OCI-LY3 (cell line): ENCODE results near the gene TTC17.
"Not testable (repeated sequence)": the region's sequence is repeated elsewhere in the genome, so short reads cannot be mapped to it uniquely, and the experiment has no call there.

Source experiments
- H2AFZ ChIP-seq: fragments of 200-600, 300-600 bp; shearing (Covaris generic); 2 replicates; pipeline ENCODE4 v1.6.0; 2014; ENCODE audit warnings: antibody characterized with exemption, low read depth, low read length
- H3K27ac ChIP-seq: fragments of 200-600, 300-600 bp; sonication (generic); 2 replicates; pipeline ENCODE4 v1.5.1; 2014; ENCODE audit warnings: mild to moderate bottlenecking, low read length, moderate library complexity, mixed read lengths
- H3K27me3 ChIP-seq: fragments of 200-600, 300-600 bp; sonication (generic); 2 replicates; pipeline ENCODE4 v1.6.1; 2014; ENCODE audit warnings: low read depth, low read length, mixed read lengths
- H3K36me3 ChIP-seq: fragments of 200-600, 300-600 bp; sonication (generic); replicated peaks from 2 replicates; pipeline ENCODE3; 2014; ENCODE audit warnings: low read depth, low read length, mixed read lengths
- H3K4me1 ChIP-seq: fragments of 300-600, 200-600 bp; sonication (generic); 2 replicates; pipeline ENCODE4 v1.6.1; 2014; ENCODE audit warnings: low read length, mixed read lengths
- H3K4me2 ChIP-seq: fragments of 200-600, 300-600 bp; sonication (generic); 2 replicates; pipeline ENCODE4 v1.6.1; 2014; ENCODE audit warnings: low read length, mixed read lengths
- H3K4me3 ChIP-seq: fragments of 300-600, 200-600 bp; sonication (generic); 2 replicates; pipeline ENCODE4 v1.5.1; 2014; ENCODE audit warnings: antibody characterized with exemption, mild to moderate bottlenecking, low read length, moderate library complexity
- H3K79me2 ChIP-seq: fragments of 300-600, 200-600 bp; shearing (Covaris generic); 2 replicates; pipeline ENCODE4 v1.6.1; 2014; ENCODE audit warnings: mild to moderate bottlenecking, low read length, mixed read lengths
- H3K9ac ChIP-seq: fragments of 300-600, 200-600 bp; shearing (Covaris generic); 2 replicates; pipeline ENCODE4 v1.6.0; 2014; ENCODE audit warnings: mild to moderate bottlenecking, low read length, moderate library complexity
- H3K9me3 ChIP-seq: fragments of 200-600, 300-600 bp; shearing (Covaris generic); 2 replicates; pipeline ENCODE4 v1.6.1; 2014; ENCODE audit warnings: low read length, mixed read lengths; ENCODE audit not compliant: insufficient read depth
- H4K20me1 ChIP-seq: fragments of 200-600, 300-600 bp; sonication (generic); 2 replicates; pipeline ENCODE4 v1.6.1; 2016; ENCODE audit warnings: low read length, mixed read lengths; ENCODE audit not compliant: insufficient read depth
- CTCF ChIP-seq: fragments of 200-600, 300-600 bp; sonication (generic); IDR thresholded peaks from 2 replicates; pipeline ENCODE4 v1.5.1; 2014; ENCODE audit warnings: antibody characterized with exemption, low read length, low read depth
- EZH2phosphoT487 ChIP-seq: fragments of 200-600 bp; shearing (Covaris generic); IDR thresholded peaks from 2 replicates; pipeline ENCODE4 v1.6.1; 2018; ENCODE audit warnings: antibody characterized with exemption, mixed run types, low read depth

TTC17 gene

GRCh38 chr11:43458486-43458885 lies 99.8 kb downstream of the TTC17 start:
- H3K4me3 ChIP-seq, result no peak overlapping the region
- H2AFZ ChIP-seq, result no peak overlapping the region
- no peak overlapping the region for H3K4me2 ChIP-seq
- H3K9me3 ChIP-seq, result peaks cover 4% of the 10 kb centered on the region; the same call in 1 of the 2 replicates
- H3K79me2 ChIP-seq, result no peaks in the 10 kb centered on the region
- H3K27me3 ChIP-seq, result no peaks in the 10 kb centered on the region
- no peak overlapping the region for H3K27ac ChIP-seq
- TF ChIP-seq EZH2phosphoT487 (no peak), CTCF (no peak)
- H3K9ac ChIP-seq, result no peak overlapping the region
- H4K20me1 ChIP-seq, result no peaks in the 10 kb centered on the region
- no peaks in the 10 kb centered on the region for H3K4me1 ChIP-seq
- peaks cover 55% of the 10 kb centered on the region for H3K36me3 ChIP-seq

- TF ChIP-seq CTCF (no peak), EZH2phosphoT487 (no peak)
- H3K27me3 ChIP-seq, result no peaks in the 10 kb centered on the region
- H4K20me1 ChIP-seq, result no peaks in the 10 kb centered on the region
- H3K4me1 ChIP-seq, result no peaks in the 10 kb centered on the region
- H3K4me3 ChIP-seq, result no peak overlapping the region
- H2AFZ ChIP-seq, result no peak overlapping the region
- H3K9me3 ChIP-seq, result peaks cover 4% of the 10 kb centered on the region; the same call in 1 of the 2 replicates
- H3K79me2 ChIP-seq, result no peaks in the 10 kb centered on the region
- H3K36me3 ChIP-seq, result peaks cover 55% of the 10 kb centered on the region
- no peak overlapping the region for H3K9ac ChIP-seq
- H3K4me2 ChIP-seq, result no peak overlapping the region
- H3K27ac ChIP-seq, result no peak overlapping the region
Observed at GRCh38 chr11:43459246-43459645, 100.5 kb downstream of the TTC17 start.

- peaks cover 70% of the 10 kb centered on the region for H3K36me3 ChIP-seq
Observed at GRCh38 chr11:43462359-43462758, 103.6 kb downstream of the TTC17 start.

GRCh38 chr11:43467958-43468357 lies 109.2 kb downstream of the TTC17 start:
- Histone ChIP-seq H3K9ac (no peak overlapping the region), H3K27ac (no peak overlapping the region), H3K9me3 (peaks cover 10% of the 10 kb centered on the region; the same call in 1 of the 2 replicates), H4K20me1 (no peaks in the 10 kb centered on the region), H3K4me1 (no peaks in the 10 kb centered on the region), H3K4me2 (no peak overlapping the region), H3K79me2 (no peaks in the 10 kb centered on the region), H3K27me3 (no peaks in the 10 kb centered on the region), H2AFZ (no peak overlapping the region), H3K4me3 (no peak overlapping the region), H3K36me3 (peaks cover 55% of the 10 kb centered on the region)
- no peak for TF ChIP-seq CTCF
- TF ChIP-seq EZH2phosphoT487, result no peak

More at GRCh38 chr11:43462359-43462758, 103.6 kb downstream of the TTC17 start:
- Histone ChIP-seq H3K27me3 (no peaks in the 10 kb centered on the region), H3K4me1 (no peaks in the 10 kb centered on the region), H3K79me2 (no peaks in the 10 kb centered on the region), H3K9ac (no peak overlapping the region), H3K4me2 (no peak overlapping the region), H3K4me3 (no peak overlapping the region), H3K27ac (no peak overlapping the region), H4K20me1 (no peaks in the 10 kb centered on the region), H3K9me3 (peaks cover 6% of the 10 kb centered on the region; the same call in 1 of the 2 replicates), H2AFZ (no peak overlapping the region)
- TF ChIP-seq CTCF (no peak), EZH2phosphoT487 (no peak)

- not testable (repeated sequence) for H4K20me1 ChIP-seq, H3K4me3 ChIP-seq, H3K4me2 ChIP-seq, H3K9ac ChIP-seq, H3K79me2 ChIP-seq, H3K27ac ChIP-seq, H3K4me1 ChIP-seq, H3K9me3 ChIP-seq, H3K27me3 ChIP-seq, H2AFZ ChIP-seq
- peaks cover 35% of the 10 kb centered on the region for H3K36me3 ChIP-seq
Observed at GRCh38 chr11:43477491-43477890, 118.8 kb downstream of the TTC17 start.
